ENCODE data around the gene SERGEF.

SERGEF gene

DNA sequence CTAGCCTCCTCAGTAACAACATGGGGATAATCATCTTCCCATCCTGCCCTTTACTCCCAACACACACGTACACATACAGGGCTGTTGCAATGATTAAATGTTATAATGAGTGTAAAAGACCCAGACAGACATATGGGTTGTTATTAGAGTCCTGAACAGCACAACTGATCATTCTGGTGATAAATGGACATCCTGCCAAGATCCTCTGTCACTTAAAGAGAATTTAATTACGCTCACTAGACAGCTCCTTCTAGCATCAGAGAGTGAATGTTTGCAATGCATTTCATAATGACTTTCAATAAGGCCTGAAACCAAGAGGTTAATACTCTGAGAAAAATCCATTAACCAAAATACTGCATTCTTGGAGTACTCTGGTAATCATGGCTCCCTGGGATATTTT lies 162.5 kb downstream of the SERGEF start:
- no peak overlapping the region for H3K4me2 ChIP-seq (ENCODE audit: low read length)
- H3K27me3 ChIP-seq (ENCODE audit: control insufficient read depth, insufficient read depth, low read length): no peaks in the 10 kb centered on the region
- H3K36me3 ChIP-seq (ENCODE audit: insufficient read depth, low read length): no peaks in the 10 kb centered on the region
- H3K4me3 ChIP-seq (ENCODE audit: low read length): no peak overlapping the region
- no peak overlapping the region for H3K9ac ChIP-seq (ENCODE audit: low read depth, low read length)
- no peaks in the 10 kb centered on the region for H3K9me3 ChIP-seq (replicated peaks; ENCODE audit: low read length)
- peaks cover 23% of the 10 kb centered on the region for H3K4me1 ChIP-seq (ENCODE audit: control insufficient read depth, insufficient read depth, low read length)

DNA sequence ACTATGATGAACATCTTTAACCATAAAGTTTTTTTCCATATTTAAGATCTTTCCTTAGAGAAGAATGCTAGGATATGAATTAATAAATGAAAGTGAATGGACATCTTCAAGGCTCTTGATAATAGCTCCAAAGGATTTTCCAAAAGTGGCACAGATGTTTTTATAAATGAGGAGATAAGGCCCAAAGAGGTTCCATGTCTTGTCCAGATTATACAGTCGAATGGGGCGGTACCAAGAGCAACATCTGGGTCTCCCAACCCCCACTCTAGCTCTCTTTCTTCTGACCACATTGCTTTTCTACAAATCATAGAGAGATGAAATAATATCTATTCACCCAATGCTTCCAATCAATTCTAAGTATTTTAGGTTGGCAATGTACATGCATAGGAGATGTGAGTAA lies 164.1 kb downstream of the SERGEF start:
- no peaks in the 10 kb centered on the region for H3K27me3 ChIP-seq (ENCODE audit: control insufficient read depth, insufficient read depth, low read length)
- no peaks in the 10 kb centered on the region for H3K36me3 ChIP-seq (ENCODE audit: insufficient read depth, low read length)
- H3K4me1 ChIP-seq (ENCODE audit: control insufficient read depth, insufficient read depth, low read length): peaks cover 28% of the 10 kb centered on the region
- H3K4me2 ChIP-seq (ENCODE audit: low read length): no peak overlapping the region
- no peaks in the 10 kb centered on the region for H3K9me3 ChIP-seq (replicated peaks; ENCODE audit: low read length)
- H3K9ac ChIP-seq (ENCODE audit: low read depth, low read length): no peak overlapping the region
- H3K4me3 ChIP-seq (ENCODE audit: low read length): no peak overlapping the region

- H3K36me3 ChIP-seq (ENCODE audit: insufficient read depth, low read length): no peaks in the 10 kb centered on the region
- H3K9ac ChIP-seq (ENCODE audit: low read depth, low read length): no peak overlapping the region
- H3K9me3 ChIP-seq (replicated peaks; ENCODE audit: low read length): no peaks in the 10 kb centered on the region
- no peak overlapping the region for H3K4me3 ChIP-seq (ENCODE audit: low read length)
- H3K4me2 ChIP-seq (ENCODE audit: low read length): no peak overlapping the region
- H3K27me3 ChIP-seq (ENCODE audit: control insufficient read depth, insufficient read depth, low read length): no peaks in the 10 kb centered on the region
- H3K4me1 ChIP-seq (ENCODE audit: control insufficient read depth, insufficient read depth, low read length): peaks cover 20% of the 10 kb centered on the region
These were observed 165.9 kb downstream of the SERGEF start for GRCh38 chr11:17846852-17847453.

GRCh38 chr11:17845431-17845881 lies 167.4 kb downstream of the SERGEF start:
- Histone ChIP-seq H3K4me2 (ENCODE audit: low read length) (peak overlapping the region; percentile 37), H3K27me3 (ENCODE audit: control insufficient read depth, insufficient read depth, low read length) (no peaks in the 10 kb centered on the region), H3K9me3 (replicated peaks; ENCODE audit: low read length) (no peaks in the 10 kb centered on the region), H3K4me1 (ENCODE audit: control insufficient read depth, insufficient read depth, low read length) (peaks cover 20% of the 10 kb centered on the region), H3K4me3 (ENCODE audit: low read length) (no peak overlapping the region), H3K36me3 (ENCODE audit: insufficient read depth, low read length) (no peaks in the 10 kb centered on the region), H3K9ac (ENCODE audit: low read depth, low read length) (no peak overlapping the region)

DNA sequence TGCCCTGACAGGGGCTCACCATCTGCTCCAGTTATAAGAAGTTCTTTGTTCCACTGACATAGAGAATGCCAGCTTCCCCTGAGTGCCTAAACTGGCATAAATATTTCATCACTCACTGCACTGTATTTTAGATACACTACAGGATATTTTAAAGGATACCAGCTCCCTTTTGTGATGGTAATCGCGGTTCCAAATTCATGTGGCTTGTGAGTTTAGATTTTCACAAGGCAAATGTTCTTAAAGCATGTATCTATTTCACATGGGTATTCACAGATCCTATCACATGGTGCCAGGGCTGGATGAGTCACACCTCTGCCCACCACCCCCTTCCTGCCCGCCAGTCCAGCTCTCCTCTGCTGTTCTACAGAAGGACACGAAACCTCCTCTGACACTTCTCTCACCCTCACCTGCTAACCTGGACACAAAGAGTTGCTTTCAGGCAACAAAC lies 172.7 kb downstream of the SERGEF start:
- Histone ChIP-seq H3K27me3 (ENCODE audit: control insufficient read depth, insufficient read depth, low read length) (no peaks in the 10 kb centered on the region), H3K4me2 (ENCODE audit: low read length) (no peak overlapping the region), H3K36me3 (ENCODE audit: insufficient read depth, low read length) (no peaks in the 10 kb centered on the region), H3K9me3 (replicated peaks; ENCODE audit: low read length) (no peaks in the 10 kb centered on the region), H3K4me3 (ENCODE audit: low read length) (no peak overlapping the region), H3K9ac (ENCODE audit: low read depth, low read length) (no peak overlapping the region), H3K4me1 (ENCODE audit: control insufficient read depth, insufficient read depth, low read length) (peaks cover 16% of the 10 kb centered on the region)

- no peak overlapping the region for H3K4me3 ChIP-seq (ENCODE audit: low read length)
- H3K27me3 ChIP-seq (ENCODE audit: control insufficient read depth, insufficient read depth, low read length): no peaks in the 10 kb centered on the region
- no peaks in the 10 kb centered on the region for H3K36me3 ChIP-seq (ENCODE audit: insufficient read depth, low read length)
- H3K4me1 ChIP-seq (ENCODE audit: control insufficient read depth, insufficient read depth, low read length): peaks cover 13% of the 10 kb centered on the region
- no peak overlapping the region for H3K4me2 ChIP-seq (ENCODE audit: low read length)
- no peak overlapping the region for H3K9ac ChIP-seq (ENCODE audit: low read depth, low read length)
- no peaks in the 10 kb centered on the region for H3K9me3 ChIP-seq (replicated peaks; ENCODE audit: low read length)
These were observed 173.4 kb downstream of the SERGEF start for GRCh38 chr11:17839450-17839849.

- no peak overlapping the region for H3K4me2 ChIP-seq (ENCODE audit: low read length)
- H3K9me3 ChIP-seq (replicated peaks; ENCODE audit: low read length): no peaks in the 10 kb centered on the region
- H3K36me3 ChIP-seq (ENCODE audit: insufficient read depth, low read length): no peaks in the 10 kb centered on the region
- no peak overlapping the region for H3K4me3 ChIP-seq (ENCODE audit: low read length)
- H3K4me1 ChIP-seq (ENCODE audit: control insufficient read depth, insufficient read depth, low read length): peaks cover 13% of the 10 kb centered on the region
- no peaks in the 10 kb centered on the region for H3K27me3 ChIP-seq (ENCODE audit: control insufficient read depth, insufficient read depth, low read length)
- no peak overlapping the region for H3K9ac ChIP-seq (ENCODE audit: low read depth, low read length)
These were observed 174.7 kb downstream of the SERGEF start for GRCh38 chr11:17838102-17838501.

DNA sequence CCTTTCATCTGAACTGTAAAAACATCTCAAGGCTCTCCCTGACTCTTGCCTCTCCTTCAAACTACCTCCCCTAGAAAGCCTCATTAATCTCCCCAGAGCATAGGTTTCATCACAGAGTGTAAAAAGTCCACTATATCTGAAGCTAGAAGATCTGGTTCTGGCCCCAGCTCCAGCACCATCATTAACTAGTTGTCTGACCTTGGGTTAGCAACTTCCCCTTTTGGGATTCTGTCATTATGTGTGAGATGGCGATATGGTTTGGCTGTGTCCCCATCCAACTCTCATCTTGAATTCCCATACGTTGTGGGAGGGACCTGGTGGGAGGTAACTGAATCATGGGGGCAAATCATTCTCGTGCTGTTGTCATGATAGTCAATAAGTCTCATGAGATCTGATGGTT lies 181.0 kb downstream of the SERGEF start:
- Histone ChIP-seq H3K27me3 (ENCODE audit: control insufficient read depth, insufficient read depth, low read length) (no peaks in the 10 kb centered on the region), H3K4me1 (ENCODE audit: control insufficient read depth, insufficient read depth, low read length) (no peaks in the 10 kb centered on the region), H3K4me2 (ENCODE audit: low read length) (no peak overlapping the region), H3K9ac (ENCODE audit: low read depth, low read length) (no peak overlapping the region), H3K36me3 (ENCODE audit: insufficient read depth, low read length) (no peaks in the 10 kb centered on the region), H3K4me3 (ENCODE audit: low read length) (no peak overlapping the region), H3K9me3 (replicated peaks; ENCODE audit: low read length) (no peaks in the 10 kb centered on the region)

DNA sequence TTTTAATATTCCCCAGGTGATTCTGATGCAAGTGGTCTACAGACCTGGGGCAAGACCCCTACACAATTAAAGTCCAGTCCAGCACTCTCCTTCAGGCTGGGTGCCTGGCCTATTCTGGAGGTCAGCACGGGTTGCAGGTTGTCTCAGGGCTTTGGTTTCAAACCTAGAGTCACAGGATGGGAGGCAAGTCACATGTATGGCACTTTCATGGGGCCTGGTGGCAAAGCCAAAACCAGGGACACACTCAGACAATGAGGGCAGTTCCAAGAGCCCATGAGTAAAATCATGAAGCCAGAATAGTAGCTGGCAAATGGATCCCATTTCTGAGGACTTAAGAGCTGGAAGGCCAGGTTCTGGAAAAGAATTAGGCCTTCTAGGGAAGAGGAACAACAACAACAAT lies 181.6 kb downstream of the SERGEF start:
- Histone ChIP-seq H3K36me3 (ENCODE audit: insufficient read depth, low read length) (no peaks in the 10 kb centered on the region), H3K27me3 (ENCODE audit: control insufficient read depth, insufficient read depth, low read length) (no peaks in the 10 kb centered on the region), H3K4me3 (ENCODE audit: low read length) (no peak overlapping the region), H3K9ac (ENCODE audit: low read depth, low read length) (no peak overlapping the region), H3K9me3 (replicated peaks; ENCODE audit: low read length) (no peaks in the 10 kb centered on the region), H3K4me2 (ENCODE audit: low read length) (no peak overlapping the region), H3K4me1 (ENCODE audit: control insufficient read depth, insufficient read depth, low read length) (no peaks in the 10 kb centered on the region)

GRCh38 chr11:17828311-17828751 lies 184.5 kb downstream of the SERGEF start:
- H3K4me3 ChIP-seq (ENCODE audit: low read length): no peak overlapping the region
- no peaks in the 10 kb centered on the region for H3K4me1 ChIP-seq (ENCODE audit: control insufficient read depth, insufficient read depth, low read length)
- no peaks in the 10 kb centered on the region for H3K36me3 ChIP-seq (ENCODE audit: insufficient read depth, low read length)
- H3K4me2 ChIP-seq (ENCODE audit: low read length): no peak overlapping the region
- no peaks in the 10 kb centered on the region for H3K27me3 ChIP-seq (ENCODE audit: control insufficient read depth, insufficient read depth, low read length)
- no peak overlapping the region for H3K9ac ChIP-seq (ENCODE audit: low read depth, low read length)
- H3K9me3 ChIP-seq (replicated peaks; ENCODE audit: low read length): no peaks in the 10 kb centered on the region

DNA sequence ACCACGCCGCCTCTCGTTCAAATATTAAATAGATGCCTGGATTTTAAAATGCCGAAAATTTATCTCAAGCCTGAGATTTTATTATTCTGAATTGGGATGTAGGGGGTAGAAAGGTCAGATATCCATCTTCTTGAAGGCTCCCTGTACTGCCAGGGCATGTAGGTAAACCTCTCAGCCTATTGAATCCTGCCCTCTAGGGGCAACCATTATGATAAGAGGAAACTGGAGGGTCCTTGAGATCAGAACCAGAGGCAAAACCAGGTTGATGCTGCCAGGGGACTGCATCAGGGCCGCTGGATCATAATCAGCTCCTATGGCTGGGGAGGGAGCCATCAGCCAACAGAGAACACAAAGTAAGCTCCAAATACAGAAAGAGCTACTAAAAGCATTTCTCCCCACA lies 185.8 kb downstream of the SERGEF start:
- Histone ChIP-seq H3K27me3 (ENCODE audit: control insufficient read depth, insufficient read depth, low read length) (no peaks in the 10 kb centered on the region), H3K4me1 (ENCODE audit: control insufficient read depth, insufficient read depth, low read length) (no peaks in the 10 kb centered on the region), H3K36me3 (ENCODE audit: insufficient read depth, low read length) (no peaks in the 10 kb centered on the region), H3K9me3 (replicated peaks; ENCODE audit: low read length) (no peaks in the 10 kb centered on the region), H3K4me3 (ENCODE audit: low read length) (no peak overlapping the region), H3K9ac (ENCODE audit: low read depth, low read length) (no peak overlapping the region), H3K4me2 (ENCODE audit: low read length) (no peak overlapping the region)

- Histone ChIP-seq H3K4me2 (ENCODE audit: low read length) (no peak overlapping the region), H3K4me3 (ENCODE audit: low read length) (no peak overlapping the region), H3K9ac (ENCODE audit: low read depth, low read length) (no peak overlapping the region), H3K9me3 (replicated peaks; ENCODE audit: low read length) (no peaks in the 10 kb centered on the region), H3K4me1 (ENCODE audit: control insufficient read depth, insufficient read depth, low read length) (no peaks in the 10 kb centered on the region), H3K27me3 (ENCODE audit: control insufficient read depth, insufficient read depth, low read length) (no peaks in the 10 kb centered on the region), H3K36me3 (ENCODE audit: insufficient read depth, low read length) (no peaks in the 10 kb centered on the region)
These were observed 190.5 kb downstream of the SERGEF start for GRCh38 chr11:17822401-17822781.

All from skeletal muscle satellite cell (primary cell).